ENCODE data around the gene TERT.

DNA sequence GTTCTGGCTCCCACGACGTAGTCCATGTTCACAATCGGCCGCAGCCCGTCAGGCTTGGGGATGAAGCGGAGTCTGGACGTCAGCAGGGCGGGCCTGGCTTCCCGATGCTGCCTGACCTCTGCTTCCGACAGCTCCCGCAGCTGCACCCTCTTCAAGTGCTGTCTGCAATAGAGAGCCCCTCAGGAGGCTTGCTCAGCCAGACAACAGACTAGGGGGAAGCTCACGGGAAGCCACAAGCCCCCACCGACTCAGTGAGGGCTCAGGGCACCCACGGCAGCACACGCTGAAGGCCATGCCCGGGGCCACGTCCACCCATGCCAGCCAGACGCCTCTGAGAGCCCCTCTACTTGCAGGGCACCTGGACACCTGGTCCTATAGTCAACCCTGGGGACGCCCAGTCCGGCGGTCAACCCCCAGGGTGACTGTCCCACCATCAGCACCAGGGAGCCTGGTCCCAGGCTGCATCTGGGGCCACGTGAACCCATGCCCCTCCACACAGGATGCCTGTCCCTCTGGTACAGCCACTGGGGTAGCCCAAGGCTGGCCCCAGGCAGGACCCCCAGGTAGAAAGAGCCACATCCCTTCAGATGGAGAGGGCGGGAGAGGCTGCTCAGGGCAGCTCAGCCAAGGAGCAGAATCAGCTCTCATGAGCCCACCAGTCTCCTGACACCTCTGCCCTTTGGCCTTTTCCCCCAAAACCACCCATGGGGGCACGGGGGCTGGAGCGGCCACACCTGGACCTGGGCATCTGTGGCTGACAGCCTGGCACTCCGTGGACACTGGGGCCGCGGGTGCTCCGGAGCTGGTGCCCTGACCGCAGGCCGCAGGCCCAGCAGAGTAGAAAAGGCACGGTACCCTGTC is 14.5 kb downstream of the TERT start:
- TF ChIP-seq, protein P1, sequence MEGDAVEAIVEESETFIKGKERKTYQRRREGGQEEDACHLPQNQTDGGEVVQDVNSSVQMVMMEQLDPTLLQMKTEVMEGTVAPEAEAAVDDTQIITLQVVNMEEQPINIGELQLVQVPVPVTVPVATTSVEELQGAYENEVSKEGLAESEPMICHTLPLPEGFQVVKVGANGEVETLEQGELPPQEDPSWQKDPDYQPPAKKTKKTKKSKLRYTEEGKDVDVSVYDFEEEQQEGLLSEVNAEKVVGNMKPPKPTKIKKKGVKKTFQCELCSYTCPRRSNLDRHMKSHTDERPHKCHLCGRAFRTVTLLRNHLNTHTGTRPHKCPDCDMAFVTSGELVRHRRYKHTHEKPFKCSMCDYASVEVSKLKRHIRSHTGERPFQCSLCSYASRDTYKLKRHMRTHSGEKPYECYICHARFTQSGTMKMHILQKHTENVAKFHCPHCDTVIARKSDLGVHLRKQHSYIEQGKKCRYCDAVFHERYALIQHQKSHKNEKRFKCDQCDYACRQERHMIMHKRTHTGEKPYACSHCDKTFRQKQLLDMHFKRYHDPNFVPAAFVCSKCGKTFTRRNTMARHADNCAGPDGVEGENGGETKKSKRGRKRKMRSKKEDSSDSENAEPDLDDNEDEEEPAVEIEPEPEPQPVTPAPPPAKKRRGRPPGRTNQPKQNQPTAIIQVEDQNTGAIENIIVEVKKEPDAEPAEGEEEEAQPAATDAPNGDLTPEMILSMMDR (IDR thresholded peaks at IDR 0.05) = no peak
- no peak for TF ChIP-seq EZH2 (IDR thresholded peaks at IDR 0.05; ENCODE audit: borderline replicate concordance, insufficient read depth, low read depth, low read length, poor library complexity, severe bottlenecking)
